Vagina (tissue), 2 donors: ENCODE measurements around the gene S100A7A. TPM values are rescaled to one million over a fixed set of nuclear protein-coding genes. Genes with fewer than 3 reads are reported as not detected.

ENCODE experiments used
- DNase-seq, 2 donors: peaks; one replicate each; pipeline ENCODE4 v3.0.0-alpha.2; 2017; ENCODE audit errors: extremely low spot score in 2 of 2
- H3K27ac ChIP-seq: fragments of 200-600 bp; sonication (generic); one replicate; pipeline ENCODE4 v1.5.1; 2019
- H3K27me3 ChIP-seq: fragments of 200-600 bp; sonication (generic); one replicate; pipeline ENCODE4 v1.5.1; 2019
- H3K36me3 ChIP-seq, 2 donors: fragments of 200-600 bp; sonication (generic); one replicate each; pipeline ENCODE4 v1.5.1; 2017 to 2019
- H3K4me1 ChIP-seq: fragments of 200-600 bp; sonication (generic); one replicate; pipeline ENCODE4 v1.5.1; 2019
- H3K4me3 ChIP-seq, 2 donors: fragments of 200-600 bp; sonication (generic); 1 replicate in 1 of 2; 2 replicates in 1 of 2; pipeline ENCODE4 v1.5.1; 2016 to 2019
- H3K9me3 ChIP-seq: fragments of 200-600 bp; sonication (generic); one replicate; pipeline ENCODE4 v1.5.1; 2019
- POLR2A ChIP-seq, 2 donors: fragments of 450-650 bp; IDR thresholded peaks; one replicate each; pipeline ENCODE4 v1.6.1; 2017; ENCODE audit warnings: antibody characterized with exemption in 2 of 2, mild to moderate bottlenecking in 2 of 2, moderate library complexity in 2 of 2
- POLR2AphosphoS5 ChIP-seq, 2 donors: sonication (generic); formaldehyde crosslinking; IDR thresholded peaks; one replicate each; pipeline ENCODE4 v1.9.0; 2017; ENCODE audit warnings: antibody characterized with exemption in 2 of 2, mild to moderate bottlenecking in 2 of 2, low read depth in 1 of 2; ENCODE audit not compliant: insufficient read depth in 1 of 2
- intact Hi-C: fragments of 100-400 bp; cut with DNase I; formaldehyde crosslinking; loops from one replicate; pipeline ENCODE4 v1.15.1; 2023
- total RNA-seq: library from RNA; depleted of rRNA; stranded (reverse); fragments of >200 nt; gene quantifications from one replicate; pipeline ENCODE4 v1.2.3, GENCODE V29; 2016
- TF ChIP-seq, protein P1 (sequence below), 3 experiments: fragments of 450-650 bp in 2 of 3; fragments of 200-600 bp in 1 of 3; sonication (generic) in 1 of 3; IDR thresholded peaks; one replicate each; pipeline ENCODE4 v1.5.1; 2017 to 2019; ENCODE audit warnings: antibody characterized with exemption in 3 of 3, mild to moderate bottlenecking in 2 of 3, moderate library complexity in 2 of 3

S100A7A gene
- total RNA-seq, 1 donor from 2014 or later, result not detected

DNA sequence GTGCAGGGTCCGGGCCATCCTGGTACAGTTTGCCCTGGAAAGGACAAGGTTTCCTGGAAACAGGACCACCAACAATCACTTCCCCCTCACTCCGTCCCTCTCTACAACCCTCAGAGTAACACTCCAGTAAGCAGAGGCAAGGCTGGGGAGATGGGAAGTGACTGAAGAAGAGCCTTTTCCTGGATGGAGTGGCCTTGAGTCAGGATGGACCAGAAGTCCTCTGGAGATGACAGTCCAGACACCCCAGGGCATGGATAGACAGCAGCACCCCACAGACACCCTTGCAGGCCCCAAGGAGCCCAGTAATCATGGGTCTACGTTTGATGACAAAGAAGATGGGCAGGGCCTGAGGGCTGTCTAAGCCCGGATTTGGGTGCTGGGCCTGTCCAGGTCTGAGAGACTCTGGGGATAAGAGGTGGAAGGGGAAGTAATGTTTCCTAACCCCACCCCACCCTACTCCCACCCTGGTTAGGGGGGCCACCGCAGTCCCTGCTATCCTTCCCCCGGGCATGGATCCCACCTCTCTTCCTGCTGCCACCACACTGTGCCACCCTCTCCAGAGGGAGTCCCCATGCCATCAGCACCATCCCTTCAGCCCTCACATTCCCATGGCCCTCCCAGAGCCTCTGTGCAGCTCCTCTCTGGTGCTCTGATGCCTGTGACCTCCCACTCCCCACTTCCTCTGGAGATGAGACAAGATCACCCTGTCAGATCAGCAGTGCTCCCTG is 18.2 kb upstream of the S100A7A start:
- no peaks in the 10 kb centered on the region for H3K4me1 ChIP-seq
- no peaks in the 10 kb centered on the region for H3K27me3 ChIP-seq
- H3K4me3 ChIP-seq, result no peak overlapping the region
- no peaks in the 10 kb centered on the region for H3K9me3 ChIP-seq
- DNase-seq, result peak; percentile 72
- intact Hi-C loops, result no loop called here
- H3K27ac ChIP-seq, result no peak overlapping the region
- TF ChIP-seq, protein P1, sequence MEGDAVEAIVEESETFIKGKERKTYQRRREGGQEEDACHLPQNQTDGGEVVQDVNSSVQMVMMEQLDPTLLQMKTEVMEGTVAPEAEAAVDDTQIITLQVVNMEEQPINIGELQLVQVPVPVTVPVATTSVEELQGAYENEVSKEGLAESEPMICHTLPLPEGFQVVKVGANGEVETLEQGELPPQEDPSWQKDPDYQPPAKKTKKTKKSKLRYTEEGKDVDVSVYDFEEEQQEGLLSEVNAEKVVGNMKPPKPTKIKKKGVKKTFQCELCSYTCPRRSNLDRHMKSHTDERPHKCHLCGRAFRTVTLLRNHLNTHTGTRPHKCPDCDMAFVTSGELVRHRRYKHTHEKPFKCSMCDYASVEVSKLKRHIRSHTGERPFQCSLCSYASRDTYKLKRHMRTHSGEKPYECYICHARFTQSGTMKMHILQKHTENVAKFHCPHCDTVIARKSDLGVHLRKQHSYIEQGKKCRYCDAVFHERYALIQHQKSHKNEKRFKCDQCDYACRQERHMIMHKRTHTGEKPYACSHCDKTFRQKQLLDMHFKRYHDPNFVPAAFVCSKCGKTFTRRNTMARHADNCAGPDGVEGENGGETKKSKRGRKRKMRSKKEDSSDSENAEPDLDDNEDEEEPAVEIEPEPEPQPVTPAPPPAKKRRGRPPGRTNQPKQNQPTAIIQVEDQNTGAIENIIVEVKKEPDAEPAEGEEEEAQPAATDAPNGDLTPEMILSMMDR (IDR thresholded peaks at IDR 0.05), result no peak
- no peak for TF ChIP-seq POLR2AphosphoS5 (IDR thresholded peaks at IDR 0.05; ENCODE audit: insufficient read depth in 1 of 2, low read depth in 1 of 2)
- TF ChIP-seq POLR2A (IDR thresholded peaks at IDR 0.05), result no peak
- H3K36me3 ChIP-seq, result no peaks in the 10 kb centered on the region

DNA sequence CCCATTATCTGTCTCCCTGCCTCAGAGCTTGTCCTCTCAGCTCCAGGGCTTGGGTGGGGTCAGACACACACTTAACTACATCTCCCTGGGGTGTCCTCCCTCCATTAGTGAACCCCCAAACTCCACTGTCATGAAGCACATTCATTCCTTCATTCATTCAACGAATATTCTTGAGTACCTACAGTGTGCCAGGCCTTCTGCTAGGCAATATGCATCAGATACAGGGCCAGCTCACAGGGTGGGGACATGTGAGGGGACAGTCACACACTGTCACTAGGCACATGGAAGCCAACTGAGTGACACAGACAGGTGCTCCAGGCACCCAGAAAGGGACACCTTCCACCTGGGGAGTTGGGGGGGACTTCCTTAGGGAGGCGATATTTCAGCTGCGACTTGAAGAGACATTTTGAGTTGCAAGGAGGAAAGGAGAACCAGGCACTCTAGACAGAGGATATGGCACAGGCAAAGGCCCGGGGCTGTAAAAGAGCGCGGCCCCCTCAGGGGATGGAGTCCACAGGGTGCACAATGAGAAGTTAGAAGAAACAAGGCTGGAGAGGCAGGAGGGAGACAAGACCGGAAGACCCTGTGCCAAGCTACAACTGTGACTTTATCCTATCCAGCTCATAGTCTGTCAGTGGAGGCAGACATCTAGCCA is 16.8 kb upstream of the S100A7A start:
- no peaks in the 10 kb centered on the region for H3K9me3 ChIP-seq
- no peaks in the 10 kb centered on the region for H3K4me1 ChIP-seq
- intact Hi-C loops, result no loop called here
- DNase-seq, result peak; percentile 58 to 93
- H3K27ac ChIP-seq, result no peak overlapping the region
- no peaks in the 10 kb centered on the region for H3K36me3 ChIP-seq
- H3K27me3 ChIP-seq, result no peaks in the 10 kb centered on the region
- H3K4me3 ChIP-seq, result no peak overlapping the region
- TF ChIP-seq, protein P1 (IDR thresholded peaks at IDR 0.05), result no peak
- no peak for TF ChIP-seq POLR2AphosphoS5 (IDR thresholded peaks at IDR 0.05; ENCODE audit: insufficient read depth in 1 of 2, low read depth in 1 of 2)
- no peak for TF ChIP-seq POLR2A (IDR thresholded peaks at IDR 0.05)

GRCh38 chr1:153400244-153400643 is 16.1 kb upstream of the S100A7A start:
- TF ChIP-seq, protein P1 (IDR thresholded peaks at IDR 0.05), result no peak
- no peak for TF ChIP-seq POLR2A (IDR thresholded peaks at IDR 0.05)
- no peak for TF ChIP-seq POLR2AphosphoS5 (IDR thresholded peaks at IDR 0.05; ENCODE audit: insufficient read depth in 1 of 2, low read depth in 1 of 2)
- Histone ChIP-seq H3K4me1 (no peaks in the 10 kb centered on the region), H3K36me3 (no peaks in the 10 kb centered on the region), H3K4me3 (no peak overlapping the region), H3K9me3 (no peaks in the 10 kb centered on the region), H3K27me3 (no peaks in the 10 kb centered on the region), H3K27ac (no peak overlapping the region)
- DNase-seq, result peak in 1 of 2 donors; percentile 72
- intact Hi-C loops, result no loop called here

DNA sequence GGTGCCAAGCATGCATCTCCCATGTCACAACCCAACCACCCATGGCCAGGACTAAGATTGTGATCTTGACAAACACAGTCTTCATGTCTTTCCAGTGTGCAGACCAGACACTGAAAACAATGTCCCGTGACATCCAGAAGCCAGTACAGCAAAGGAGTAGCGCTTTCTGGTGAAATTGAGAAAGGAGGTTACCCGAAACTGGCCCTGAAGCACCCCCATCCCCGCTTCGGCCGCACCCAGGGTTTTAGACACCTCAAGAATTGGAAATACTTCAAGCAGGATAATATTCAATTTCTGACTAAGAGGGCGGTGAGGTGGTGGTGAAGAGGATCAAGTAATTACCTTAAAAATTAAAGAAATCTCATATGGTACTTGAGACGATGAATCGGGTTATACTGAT is 14.9 kb upstream of the S100A7A start:
- Histone ChIP-seq H3K4me3 (no peak overlapping the region), H3K9me3 (no peaks in the 10 kb centered on the region), H3K4me1 (no peaks in the 10 kb centered on the region), H3K36me3 (no peaks in the 10 kb centered on the region), H3K27me3 (no peaks in the 10 kb centered on the region), H3K27ac (no peak overlapping the region)
- intact Hi-C loops, result no loop called here
- TF ChIP-seq POLR2AphosphoS5 (IDR thresholded peaks at IDR 0.05; ENCODE audit: insufficient read depth in 1 of 2, low read depth in 1 of 2) (no peak), POLR2A (IDR thresholded peaks at IDR 0.05) (no peak)
- TF ChIP-seq, protein P1 (IDR thresholded peaks at IDR 0.05), result no peak
- DNase-seq, result peak in 1 of 2 donors; percentile 64

- TF ChIP-seq, protein P1 (IDR thresholded peaks at IDR 0.05), result no peak
- TF ChIP-seq POLR2AphosphoS5 (IDR thresholded peaks at IDR 0.05; ENCODE audit: insufficient read depth in 1 of 2, low read depth in 1 of 2) (no peak), POLR2A (IDR thresholded peaks at IDR 0.05) (no peak)
- Histone ChIP-seq H3K36me3 (no peaks in the 10 kb centered on the region), H3K4me1 (no peaks in the 10 kb centered on the region), H3K27me3 (no peaks in the 10 kb centered on the region), H3K4me3 (no peak overlapping the region), H3K27ac (no peak overlapping the region), H3K9me3 (no peaks in the 10 kb centered on the region)
- intact Hi-C loops, result no loop called here
- DNase-seq, result peak; percentile 34 to 74
Observed at GRCh38 chr1:153402226-153402625, 14.1 kb upstream of the S100A7A start.
